Left ventricle myocardium inferior (tissue), 1 donor: Measurements from ENCODE around the gene SMKR1. TPM values are rescaled to one million over a fixed set of nuclear protein-coding genes. Genes with fewer than 3 reads are reported as not detected.

ENCODE experiments used
- DNase-seq: peaks from one replicate; pipeline ENCODE4 v3.0.0-alpha.2; 2020
- H3K27ac ChIP-seq: fragments of 200-600 bp; replicated peaks from 2 replicates; pipeline ENCODE4 v1.8.0; 2021
- H3K27me3 ChIP-seq: fragments of 200-600 bp; 2 replicates; pipeline ENCODE4 v1.8.0; 2021; ENCODE audit warnings: low read depth
- H3K36me3 ChIP-seq: fragments of 200-600 bp; 2 replicates; pipeline ENCODE4 v1.8.0; 2021
- H3K4me1 ChIP-seq: fragments of 200-600 bp; 2 replicates; pipeline ENCODE4 v1.8.0; 2021
- H3K4me3 ChIP-seq: fragments of 200-600 bp; 2 replicates; pipeline ENCODE4 v1.8.0; 2021; ENCODE audit warnings: mild to moderate bottlenecking, moderate library complexity
- H3K9me3 ChIP-seq: fragments of 200-600 bp; replicated peaks from 2 replicates; pipeline ENCODE4 v1.8.0; 2021
- intact Hi-C: fragments of 100-400 bp; cut with micrococcal nuclease; formaldehyde crosslinking; loops from one replicate; pipeline ENCODE4 v1.11.0; 2022
- long read RNA-seq: library from polyadenylated mRNA; unstranded; transcript quantifications from one replicate; pipeline ENCODE4 v2.0.0, GENCODE V29; 2021
- total RNA-seq: library from RNA; stranded (reverse); fragmentation: NEBNext Ultra II Directional; extraction: Animal tissue kit (Norgen Biotek cat#: 25700); gene quantifications from one replicate; pipeline ENCODE4 v1.2.1, GENCODE V29; 2021
- TF ChIP-seq, protein P1 (sequence below): fragments of 200-600 bp; IDR thresholded peaks from 2 replicates; pipeline ENCODE4 v1.8.0; 2021; ENCODE audit warnings: antibody characterized with exemption, mild to moderate bottlenecking, borderline replicate concordance
- donor health status: DM: no; HTN: yes; CAD: no; lungs with severe emphysema.

Gene SMKR1
- not detected for total RNA-seq
- long read RNA-seq, result 0 reads

DNA sequence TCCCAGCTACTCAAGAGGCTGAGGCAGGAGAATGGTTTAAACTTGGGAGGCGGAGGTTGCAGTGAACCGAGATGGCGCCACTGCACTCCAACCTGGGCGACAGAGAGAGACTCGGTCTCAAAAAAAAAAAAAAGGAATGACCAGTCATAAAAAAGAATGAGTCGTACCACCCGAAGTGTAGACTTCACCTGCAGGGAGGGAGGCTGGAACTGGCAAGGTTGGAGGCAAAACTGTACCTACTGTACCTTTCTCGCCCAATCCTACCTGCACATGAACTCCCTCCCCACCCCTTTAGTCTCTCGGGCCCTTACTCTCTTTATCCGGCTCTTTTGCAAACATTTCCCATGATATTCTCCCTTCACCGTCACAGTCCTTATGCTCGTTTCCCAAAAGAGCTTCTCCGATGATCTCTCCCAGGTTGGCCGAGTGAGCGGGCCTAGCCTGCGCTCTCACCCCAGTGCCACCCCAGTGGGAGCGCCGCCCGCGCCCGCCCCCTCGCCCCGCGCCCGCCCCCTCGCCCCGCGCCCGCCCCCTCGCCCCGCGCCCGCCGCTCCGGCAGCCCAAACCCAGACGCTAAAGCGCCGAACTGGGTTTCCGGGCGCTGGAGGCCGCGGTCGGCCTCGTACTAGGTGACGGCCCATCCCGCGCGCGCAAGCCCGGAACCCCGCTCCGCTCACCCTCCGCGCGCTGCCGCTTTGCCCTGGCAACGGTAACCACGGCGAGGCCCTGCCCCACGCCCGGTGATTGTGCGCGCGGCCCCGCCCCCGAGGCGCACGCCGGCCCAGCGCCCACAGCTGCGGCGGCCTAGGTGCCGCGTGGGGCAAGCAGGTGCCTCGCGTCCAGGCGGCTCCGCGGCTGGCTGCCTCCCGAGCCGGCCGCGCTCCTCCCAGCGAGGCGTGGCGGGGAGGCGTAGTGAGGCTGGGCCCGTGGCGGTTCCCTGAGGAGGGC, at the start of gene SMKR1:
TSS of gene SMKR1 (plus strand) at position 772 of the 948 bp plus-strand sequence. CDS start 294 bp downstream, outside the sequence.
- H3K27me3 ChIP-seq, result peaks cover 32% of the 10 kb centered on the region
- peak; percentile 66 for DNase-seq
- TF ChIP-seq, protein P1, sequence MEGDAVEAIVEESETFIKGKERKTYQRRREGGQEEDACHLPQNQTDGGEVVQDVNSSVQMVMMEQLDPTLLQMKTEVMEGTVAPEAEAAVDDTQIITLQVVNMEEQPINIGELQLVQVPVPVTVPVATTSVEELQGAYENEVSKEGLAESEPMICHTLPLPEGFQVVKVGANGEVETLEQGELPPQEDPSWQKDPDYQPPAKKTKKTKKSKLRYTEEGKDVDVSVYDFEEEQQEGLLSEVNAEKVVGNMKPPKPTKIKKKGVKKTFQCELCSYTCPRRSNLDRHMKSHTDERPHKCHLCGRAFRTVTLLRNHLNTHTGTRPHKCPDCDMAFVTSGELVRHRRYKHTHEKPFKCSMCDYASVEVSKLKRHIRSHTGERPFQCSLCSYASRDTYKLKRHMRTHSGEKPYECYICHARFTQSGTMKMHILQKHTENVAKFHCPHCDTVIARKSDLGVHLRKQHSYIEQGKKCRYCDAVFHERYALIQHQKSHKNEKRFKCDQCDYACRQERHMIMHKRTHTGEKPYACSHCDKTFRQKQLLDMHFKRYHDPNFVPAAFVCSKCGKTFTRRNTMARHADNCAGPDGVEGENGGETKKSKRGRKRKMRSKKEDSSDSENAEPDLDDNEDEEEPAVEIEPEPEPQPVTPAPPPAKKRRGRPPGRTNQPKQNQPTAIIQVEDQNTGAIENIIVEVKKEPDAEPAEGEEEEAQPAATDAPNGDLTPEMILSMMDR, result no peak
- intact Hi-C loops, result no loop called here
- no peaks in the 10 kb centered on the region for H3K36me3 ChIP-seq
- no peak within 1 kb of the TSS for H3K27ac ChIP-seq
- H3K4me3 ChIP-seq, result peak within 1 kb of the TSS; percentile 72
- peaks cover 10% of the 10 kb centered on the region for H3K4me1 ChIP-seq
- no peaks in the 10 kb centered on the region for H3K9me3 ChIP-seq

DNA sequence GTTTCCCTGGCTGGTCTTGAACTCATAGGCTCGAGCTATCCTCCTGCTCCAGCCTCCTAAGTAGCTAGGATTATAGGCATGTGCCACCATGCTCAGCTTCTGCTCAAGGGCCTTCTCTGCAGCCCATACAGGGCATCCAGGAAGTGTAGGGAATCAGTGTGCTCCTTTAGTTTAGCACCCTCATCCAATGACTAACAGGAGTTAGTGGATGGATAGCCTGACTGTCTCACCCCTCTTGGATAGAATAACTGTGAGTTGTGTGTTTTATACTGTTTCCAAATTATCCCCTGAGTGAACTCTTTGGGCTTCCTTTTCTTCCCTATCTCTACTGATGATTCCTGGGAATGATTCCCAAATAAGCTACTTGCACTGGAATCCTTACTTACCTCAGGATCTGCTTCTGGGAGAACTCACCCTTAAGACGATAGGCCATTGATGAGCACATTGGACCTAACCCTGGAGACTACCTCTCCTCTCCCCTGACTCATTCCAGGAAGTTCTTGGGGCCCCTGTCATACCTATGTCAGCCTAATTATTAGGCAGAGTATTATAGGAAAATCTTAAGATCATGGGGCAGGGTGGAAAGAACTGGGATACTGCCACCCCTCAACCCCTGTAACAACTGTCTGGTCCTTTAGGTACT, 49.6 kb upstream of the SMKR1 start:
- H3K27ac ChIP-seq, result peak overlapping the region; percentile 60
- no peak for DNase-seq
- H3K9me3 ChIP-seq, result peaks cover 16% of the 10 kb centered on the region
- H3K4me3 ChIP-seq, result no peak overlapping the region
- TF ChIP-seq, protein P1, result no peak
- no peaks in the 10 kb centered on the region for H3K27me3 ChIP-seq
- H3K4me1 ChIP-seq, result peaks cover 25% of the 10 kb centered on the region
- intact Hi-C loops, result no loop called here
- peaks cover 22% of the 10 kb centered on the region for H3K36me3 ChIP-seq

DNA sequence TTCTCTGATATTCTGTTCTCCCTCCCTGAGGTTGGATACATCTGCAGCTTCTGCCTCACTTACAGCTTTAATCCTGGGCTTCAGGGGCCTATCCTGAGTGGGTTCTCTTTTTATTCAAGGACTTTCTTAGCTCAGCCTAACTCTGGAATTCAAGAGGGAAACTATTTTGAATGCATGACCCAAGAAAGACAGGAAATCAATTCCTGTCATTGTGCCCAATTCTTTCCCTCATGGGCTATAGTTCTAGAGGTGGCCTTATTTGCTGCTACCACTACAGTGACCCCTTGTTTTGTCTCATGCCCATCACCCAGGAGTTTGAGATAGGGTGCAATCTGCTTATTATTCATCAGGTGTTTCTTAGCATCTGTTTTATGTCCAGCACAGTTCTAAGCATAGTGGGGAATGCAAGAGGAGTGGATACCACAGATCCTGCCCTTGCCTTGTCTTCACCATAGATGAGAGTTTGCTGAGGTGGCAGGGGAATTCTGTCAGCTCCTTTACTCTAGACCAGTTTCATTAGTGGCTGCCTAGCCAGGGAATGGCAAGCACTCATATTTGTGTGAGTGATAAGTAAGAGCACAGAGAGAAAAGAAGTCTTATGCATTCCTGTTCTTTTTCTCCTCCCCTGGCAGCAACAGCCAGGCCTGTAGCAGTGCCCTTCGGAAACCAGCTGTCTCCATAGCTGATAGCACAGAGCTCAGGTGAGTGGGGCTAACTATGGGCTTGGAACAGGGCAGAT, 48.7 kb upstream of the SMKR1 start:
- Histone ChIP-seq H3K4me1 (peaks cover 25% of the 10 kb centered on the region), H3K27me3 (no peaks in the 10 kb centered on the region), H3K9me3 (peaks cover 7% of the 10 kb centered on the region), H3K27ac (peak overlapping the region; percentile 60), H3K36me3 (peaks cover 22% of the 10 kb centered on the region), H3K4me3 (no peak overlapping the region)
- TF ChIP-seq, protein P1, result no peak
- DNase-seq, result no peak
- intact Hi-C loops, result no loop called here

DNA sequence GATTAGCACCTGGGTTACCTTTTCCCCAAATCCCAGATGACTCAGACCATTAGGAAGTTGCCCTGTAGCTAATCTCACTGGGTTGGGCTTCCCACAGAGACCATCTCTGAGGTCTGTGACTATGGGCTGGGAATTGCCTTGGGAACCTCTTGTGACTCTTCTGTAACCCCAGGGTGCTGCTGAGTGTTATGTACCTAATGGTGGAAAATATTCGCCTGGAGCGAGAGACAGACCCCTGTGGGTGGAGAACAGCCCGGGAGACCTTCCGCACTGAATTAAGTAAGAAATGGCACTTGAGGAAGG, 48.1 kb upstream of the SMKR1 start:
- Histone ChIP-seq H3K9me3 (peaks cover 2% of the 10 kb centered on the region), H3K27me3 (no peaks in the 10 kb centered on the region), H3K4me1 (peaks cover 25% of the 10 kb centered on the region), H3K36me3 (peaks cover 25% of the 10 kb centered on the region), H3K27ac (peak overlapping the region; percentile 60), H3K4me3 (no peak overlapping the region)
- TF ChIP-seq, protein P1, result no peak
- DNase-seq, result no peak
- intact Hi-C loops, result no loop called here

DNA sequence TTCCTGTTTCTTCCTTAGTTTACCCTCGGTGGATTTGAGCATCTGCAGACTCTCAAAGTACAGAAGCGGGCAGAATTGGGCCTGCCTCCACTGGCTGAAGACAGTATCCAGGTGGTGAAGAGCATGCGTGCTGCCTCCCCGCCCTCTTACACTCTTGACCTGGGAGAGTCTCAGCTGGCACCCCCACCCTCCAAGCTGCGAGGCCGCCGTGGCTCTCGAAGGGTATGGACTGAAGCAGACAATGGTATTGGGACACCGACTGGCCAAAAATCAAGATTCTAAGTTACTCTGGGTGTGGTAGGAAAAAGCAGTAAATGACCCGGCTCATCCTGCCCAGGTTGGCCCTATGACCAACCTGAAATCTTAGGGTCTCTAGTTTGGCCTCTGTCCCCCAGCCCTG, 45.9 kb upstream of the SMKR1 start:
- H3K36me3 ChIP-seq, result peaks cover 39% of the 10 kb centered on the region
- no peak for DNase-seq
- H3K9me3 ChIP-seq, result no peaks in the 10 kb centered on the region
- no peak overlapping the region for H3K27ac ChIP-seq
- intact Hi-C loops, result no loop called here
- no peak overlapping the region for H3K4me3 ChIP-seq
- TF ChIP-seq, protein P1, result no peak
- peaks cover 25% of the 10 kb centered on the region for H3K4me1 ChIP-seq
- no peaks in the 10 kb centered on the region for H3K27me3 ChIP-seq
